ENCODE data around the gene RDH8.

DNA sequence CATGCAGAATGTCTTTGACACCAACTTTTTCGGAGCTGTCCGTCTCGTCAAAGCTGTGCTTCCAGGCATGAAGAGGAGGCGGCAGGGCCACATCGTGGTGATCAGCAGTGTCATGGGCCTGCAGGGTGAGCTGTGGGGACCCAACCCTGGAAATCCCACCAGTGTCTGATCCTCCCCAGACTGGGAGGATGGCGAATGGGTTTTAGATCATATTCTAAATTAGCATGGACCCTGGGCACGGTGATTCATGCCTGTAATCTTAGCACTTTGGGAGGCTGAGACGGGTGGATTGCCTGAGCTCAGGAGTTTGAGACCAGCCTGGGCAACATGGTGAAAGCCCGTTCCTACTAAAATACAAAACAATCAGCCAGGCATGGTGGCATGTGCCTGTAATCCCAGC is 5.5 kb downstream of the RDH8 start:
- TF ChIP-seq CTCF (IDR thresholded peaks at IDR 0.05) = no peak
- TF ChIP-seq POLR2A (IDR thresholded peaks at IDR 0.05) = no peak
